HG02642 (cell line): ENCODE data around the gene PLD3.
"Not testable (repeated sequence)": the region's sequence is repeated elsewhere in the genome, so short reads cannot be mapped to it uniquely, and the experiment has no call there.

Experiments
- ATAC-seq: cut with Tn5 transposase; IDR thresholded peaks from one replicate; pipeline ENCODE4 v1.9.1; 2021; ENCODE audit warnings: mild to moderate bottlenecking; ENCODE audit not compliant: unreplicated experiment, poor library complexity

The PLD3 gene

DNA sequence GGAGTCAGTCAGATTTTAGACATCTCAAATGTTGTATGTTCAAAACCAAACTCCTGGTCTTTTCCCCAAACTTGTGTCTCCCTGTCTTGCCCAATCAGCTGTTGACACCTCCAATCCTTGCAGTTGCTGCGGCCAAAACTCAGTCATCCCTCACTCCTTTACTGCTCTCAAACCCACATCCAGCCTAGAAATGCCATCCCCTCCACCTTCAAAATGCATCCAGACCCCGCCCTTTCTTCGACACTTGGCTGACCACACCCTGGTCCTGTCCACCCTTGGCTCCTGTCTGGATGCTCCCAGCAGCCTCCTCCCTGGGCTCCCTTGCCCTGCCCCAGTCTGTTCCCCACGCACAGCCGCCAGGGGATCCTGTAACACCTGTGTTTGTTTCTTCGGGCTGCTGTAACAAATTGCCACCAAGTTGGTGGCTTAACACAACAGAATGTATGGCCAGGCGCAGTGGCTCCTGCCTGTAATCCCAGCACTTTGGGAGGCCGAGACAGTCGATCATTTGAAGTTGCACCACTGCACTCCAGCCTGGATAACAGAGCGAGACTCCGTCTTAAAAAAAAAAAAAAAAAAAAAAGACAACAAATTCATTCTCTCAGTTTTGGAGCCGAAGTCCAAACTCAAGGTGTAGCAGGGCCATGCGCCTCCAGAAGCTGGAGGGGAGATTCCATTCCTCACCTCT, 11.7 kb downstream of the PLD3 start:
- no peak for ATAC-seq

DNA sequence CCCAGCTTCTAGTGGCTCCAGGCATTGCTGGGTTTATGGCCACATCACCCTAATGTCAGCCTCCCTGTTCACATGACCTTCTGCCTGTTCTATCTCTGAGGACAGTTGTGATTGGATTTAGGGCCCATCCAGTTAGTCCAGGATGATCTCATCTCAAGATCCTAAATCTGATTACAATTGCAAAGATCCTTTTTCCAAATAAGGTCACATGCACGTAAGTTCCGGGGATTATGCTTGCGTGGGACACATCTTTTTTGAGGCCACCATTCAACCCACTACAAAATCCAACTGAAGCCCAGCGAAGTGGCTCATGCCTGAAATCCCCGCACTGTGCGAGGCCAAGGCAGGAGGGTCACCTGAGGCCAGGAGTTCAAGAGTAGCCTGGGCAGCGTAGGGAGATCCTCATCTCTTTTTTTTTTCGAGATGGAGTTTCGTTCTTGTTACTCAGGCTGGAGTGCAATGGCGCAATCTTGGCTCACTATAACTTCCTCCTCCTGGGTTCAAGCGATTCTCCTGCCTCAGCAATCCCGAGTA, 12.3 kb downstream of the PLD3 start:
- ATAC-seq = no peak

DNA sequence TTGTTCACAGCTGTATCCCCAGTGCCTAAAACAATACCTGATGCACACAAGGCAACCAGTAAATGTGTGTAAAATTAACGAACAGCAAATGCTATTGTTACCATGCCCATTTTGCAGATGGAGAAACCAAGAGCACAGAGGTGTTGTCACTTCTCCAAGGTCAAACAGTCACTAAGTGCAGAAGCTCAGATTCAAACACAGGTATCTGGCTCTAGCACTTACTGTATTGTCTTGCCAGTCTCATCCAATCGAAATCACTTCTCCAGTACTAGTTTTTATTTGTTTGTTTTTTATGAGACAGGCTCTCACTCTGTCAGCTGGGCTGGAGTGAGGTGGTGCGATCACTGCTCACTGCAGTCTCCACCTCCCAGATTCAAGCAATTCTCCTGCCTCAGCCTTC, 13.7 kb downstream of the PLD3 start:
- ATAC-seq = no peak

DNA sequence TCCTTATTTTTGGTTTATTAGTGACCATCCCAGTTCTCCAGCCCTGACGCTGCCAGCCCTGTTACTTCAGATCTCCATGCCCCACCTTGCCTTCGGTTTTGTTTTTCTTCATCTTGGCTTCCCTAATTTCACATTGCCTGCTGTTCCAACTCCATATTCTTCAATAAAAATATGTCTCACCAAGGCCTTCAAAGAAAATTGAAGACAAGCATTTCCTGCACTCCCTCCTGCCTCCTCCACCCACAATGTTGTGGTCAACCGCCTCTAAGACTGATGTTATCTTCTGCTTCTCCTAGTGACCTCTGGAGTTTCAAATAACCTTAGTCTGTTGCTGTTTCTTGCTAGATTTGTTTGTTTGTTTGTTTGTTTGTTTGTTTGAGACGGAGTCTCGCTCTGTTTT, 14.6 kb downstream of the PLD3 start:
- no peak for ATAC-seq

DNA sequence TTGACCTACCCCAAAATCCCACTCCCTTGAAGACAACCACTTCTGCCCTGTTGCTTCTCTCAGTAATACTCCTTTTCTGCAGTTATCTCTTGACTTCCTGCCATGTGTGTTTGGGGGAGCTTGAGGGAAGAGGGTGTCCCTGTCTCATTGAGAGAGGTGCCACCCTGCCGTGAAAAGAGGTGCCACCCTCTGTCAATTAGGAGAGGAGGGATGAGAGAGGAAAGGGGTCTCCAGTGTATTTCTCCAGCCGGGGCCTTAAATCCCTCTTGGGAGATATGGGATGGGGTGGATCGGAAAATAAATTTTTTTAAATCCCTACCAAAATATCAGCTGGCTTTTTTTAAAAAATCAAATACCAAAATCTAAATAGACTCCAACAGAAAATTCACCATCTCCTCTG, 16.5 kb downstream of the PLD3 start:
- no peak for ATAC-seq

DNA sequence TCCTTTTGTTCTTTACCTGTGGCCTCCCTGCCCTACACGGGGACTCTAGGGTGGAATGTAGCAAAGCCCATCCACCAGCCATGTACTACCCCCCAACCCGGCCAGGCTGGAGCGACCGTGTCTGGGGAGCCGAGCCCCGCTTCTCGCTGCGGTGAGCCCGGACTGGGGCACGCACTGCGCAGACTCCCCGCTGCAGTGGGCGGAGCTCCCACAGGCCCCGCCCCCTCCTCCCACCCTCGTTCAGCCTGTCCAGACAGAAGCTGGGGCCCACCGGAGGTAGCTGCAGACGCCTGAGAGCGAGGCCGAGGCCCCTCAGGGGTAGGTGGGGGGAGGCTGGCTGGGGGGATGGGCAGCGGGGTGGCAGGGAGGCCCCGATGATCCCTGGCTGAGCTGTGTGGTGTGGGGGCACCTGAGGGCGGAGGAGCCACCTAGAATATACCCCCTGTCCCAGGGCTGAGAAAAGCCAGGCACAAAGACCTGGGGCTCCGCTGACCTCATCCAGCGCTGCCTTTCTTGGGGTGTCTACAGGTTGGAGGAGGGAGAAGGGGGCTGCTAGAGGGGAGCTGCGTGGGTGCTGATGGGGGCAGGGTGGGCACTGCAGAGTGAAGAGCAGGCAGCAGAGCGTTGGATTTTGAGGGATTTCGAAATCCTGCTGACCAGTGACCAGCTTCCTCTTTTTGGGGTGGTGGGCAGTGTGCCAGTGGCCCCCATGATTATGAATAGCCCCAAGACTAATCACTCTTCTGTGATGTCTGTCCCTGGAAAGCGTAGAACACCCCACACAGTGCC, 17.3 kb downstream of the PLD3 start:
- ATAC-seq = no peak

DNA sequence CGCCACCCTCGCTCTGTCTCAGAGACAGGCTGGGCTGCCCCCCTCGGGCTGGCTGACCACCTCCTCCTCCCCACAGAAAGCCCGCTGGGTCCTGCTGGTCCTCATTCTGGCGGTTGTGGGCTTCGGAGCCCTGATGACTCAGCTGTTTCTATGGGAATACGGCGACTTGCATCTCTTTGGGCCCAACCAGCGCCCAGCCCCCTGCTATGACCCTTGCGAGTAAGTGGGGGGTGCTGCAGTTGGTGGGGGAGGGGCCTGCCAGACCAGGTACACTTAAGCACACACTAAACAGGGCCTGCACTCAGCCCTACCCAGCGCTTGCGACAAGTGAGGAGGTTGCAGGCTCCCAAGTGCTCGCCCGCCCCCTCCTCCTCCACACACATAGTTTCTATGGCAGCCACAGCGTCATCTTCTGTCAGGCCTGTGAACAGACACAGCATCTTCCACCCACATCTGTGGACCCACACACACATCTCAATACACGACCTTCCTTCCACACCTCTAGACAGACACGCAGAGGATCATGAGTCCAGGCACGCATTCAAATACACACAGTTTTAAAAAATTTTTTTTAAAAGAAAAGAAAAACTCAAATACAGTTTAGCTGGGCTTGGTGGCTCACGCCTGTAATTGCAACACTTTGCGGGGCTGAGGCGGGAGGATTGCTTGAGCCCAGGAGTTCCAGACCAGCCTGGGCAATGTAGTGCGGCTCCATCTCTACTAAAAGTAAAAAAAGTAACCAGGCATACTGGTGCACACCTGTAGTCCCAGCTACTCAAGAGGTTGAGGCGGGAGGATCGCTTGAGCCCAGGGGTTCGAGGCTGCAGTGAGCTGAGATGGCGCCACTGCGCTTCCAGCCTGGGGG, 18.4 kb downstream of the PLD3 start:
- ATAC-seq = no peak

DNA sequence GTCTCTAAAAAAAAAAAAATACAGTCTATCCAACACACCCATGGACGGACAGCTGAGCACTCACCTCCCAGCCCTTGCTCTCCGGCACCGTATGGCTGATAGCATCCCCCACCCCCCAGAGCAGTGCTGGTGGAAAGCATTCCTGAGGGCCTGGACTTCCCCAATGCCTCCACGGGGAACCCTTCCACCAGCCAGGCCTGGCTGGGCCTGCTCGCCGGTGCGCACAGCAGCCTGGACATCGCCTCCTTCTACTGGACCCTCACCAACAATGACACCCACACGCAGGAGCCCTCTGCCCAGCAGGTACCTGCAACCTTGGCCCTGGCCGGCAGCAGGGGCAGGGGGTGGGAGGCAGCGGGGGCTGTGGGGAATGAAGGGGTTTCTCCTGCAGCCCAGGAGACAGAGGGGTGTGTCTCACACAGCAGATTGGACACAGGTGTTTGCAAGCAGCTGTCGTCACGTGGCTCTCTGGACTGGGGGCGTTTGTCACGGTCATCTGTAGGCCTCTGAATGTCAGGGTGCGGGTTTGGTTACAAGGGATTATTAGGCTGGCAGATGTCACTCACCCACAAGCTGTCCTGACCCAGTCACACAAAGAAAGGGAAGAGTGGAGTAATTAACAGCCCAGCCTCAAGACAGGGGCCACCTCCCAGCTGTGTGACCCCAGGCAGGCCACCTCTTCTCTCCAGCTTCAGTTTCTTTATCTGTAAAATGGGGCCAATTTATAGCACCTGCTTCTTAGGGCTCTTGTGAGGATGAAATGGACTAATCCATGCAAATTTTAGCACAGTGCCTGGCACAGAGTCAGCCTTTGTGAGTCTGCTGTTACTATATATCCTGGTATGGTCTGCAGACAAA, 19.3 kb downstream of the PLD3 start:
- ATAC-seq = no peak

DNA sequence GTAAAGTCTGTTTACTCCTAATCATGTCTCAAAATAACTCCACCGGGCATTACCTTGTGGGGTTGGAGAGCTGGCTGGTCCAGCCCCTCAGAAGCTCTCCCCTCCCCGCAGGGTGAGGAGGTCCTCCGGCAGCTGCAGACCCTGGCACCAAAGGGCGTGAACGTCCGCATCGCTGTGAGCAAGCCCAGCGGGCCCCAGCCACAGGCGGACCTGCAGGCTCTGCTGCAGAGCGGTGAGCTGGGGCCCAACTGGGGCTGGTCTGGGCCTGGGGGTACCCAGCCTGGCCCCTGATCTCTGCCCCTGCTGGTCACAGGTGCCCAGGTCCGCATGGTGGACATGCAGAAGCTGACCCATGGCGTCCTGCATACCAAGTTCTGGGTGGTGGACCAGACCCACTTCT, 21.3 kb downstream of the PLD3 start:
- no peak for ATAC-seq

DNA sequence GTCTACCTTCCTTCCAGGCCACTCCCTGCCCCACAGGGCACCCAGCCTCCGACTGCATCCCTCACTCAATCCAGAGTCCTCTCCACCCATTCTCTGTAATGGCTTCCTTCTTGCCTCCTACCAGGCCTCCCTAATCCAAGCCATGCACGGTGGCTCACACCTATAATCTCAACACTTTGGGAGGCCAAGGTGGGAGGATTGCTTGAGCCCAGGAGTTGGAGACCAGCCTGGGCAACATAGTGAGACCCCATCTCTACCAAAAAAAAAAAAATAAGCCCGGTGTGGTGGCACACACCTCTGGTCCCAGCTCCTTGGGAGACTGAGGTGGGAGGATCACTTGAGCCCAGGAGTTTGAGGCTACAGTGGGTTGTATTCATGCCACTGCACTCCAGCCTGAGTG, 21.8 kb downstream of the PLD3 start:
- not testable (repeated sequence) for ATAC-seq

DNA sequence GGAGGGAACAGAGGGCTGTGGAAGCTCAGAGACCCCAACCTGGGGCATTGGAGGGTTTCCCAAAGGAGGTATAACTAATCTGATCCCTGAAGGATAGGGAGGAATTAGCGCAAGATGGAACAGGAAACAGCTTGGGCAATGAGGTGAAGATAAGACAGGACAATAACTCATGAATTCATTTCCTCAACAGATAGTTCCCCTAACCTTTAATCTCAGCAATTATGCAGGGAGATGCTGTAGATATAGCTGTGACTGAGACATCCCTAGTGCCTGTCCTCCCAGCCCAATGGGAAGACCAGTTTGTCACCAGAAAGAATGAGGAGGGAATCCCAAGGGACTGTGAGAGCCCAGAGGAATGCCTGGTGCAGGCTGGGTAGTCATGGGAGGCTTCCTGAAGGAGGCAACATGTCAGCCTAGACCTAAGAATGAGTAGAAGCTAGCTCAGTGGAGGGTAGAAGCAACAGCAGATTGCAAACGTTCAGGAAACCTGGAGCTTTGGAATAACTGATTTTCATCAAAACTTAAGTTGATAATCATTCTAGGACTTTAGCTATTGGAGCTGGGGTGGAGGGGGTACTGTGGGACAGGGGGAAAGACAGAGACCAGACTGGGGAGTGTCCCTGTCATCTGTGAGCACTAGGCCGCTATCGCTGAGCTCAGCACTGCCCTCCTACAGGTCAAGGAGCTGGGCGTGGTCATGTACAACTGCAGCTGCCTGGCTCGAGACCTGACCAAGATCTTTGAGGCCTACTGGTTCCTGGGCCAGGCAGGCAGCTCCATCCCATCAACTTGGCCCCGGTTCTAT, 22.7 kb downstream of the PLD3 start:
- no peak for ATAC-seq

DNA sequence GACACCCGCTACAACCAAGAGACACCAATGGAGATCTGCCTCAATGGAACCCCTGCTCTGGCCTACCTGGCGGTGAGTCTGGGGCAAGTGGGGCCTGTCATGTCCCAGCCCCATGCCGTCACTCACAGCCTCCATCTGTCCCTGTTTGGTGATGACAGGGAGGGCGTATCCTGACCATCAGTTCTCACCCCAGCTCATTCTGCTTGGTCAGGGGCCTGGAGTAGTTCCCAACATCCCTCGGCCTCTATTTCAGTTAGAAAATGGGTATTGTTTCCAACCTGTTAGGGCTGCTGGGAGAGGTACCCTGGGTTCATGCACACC, 23.3 kb downstream of the PLD3 start:
- ATAC-seq = no peak

DNA sequence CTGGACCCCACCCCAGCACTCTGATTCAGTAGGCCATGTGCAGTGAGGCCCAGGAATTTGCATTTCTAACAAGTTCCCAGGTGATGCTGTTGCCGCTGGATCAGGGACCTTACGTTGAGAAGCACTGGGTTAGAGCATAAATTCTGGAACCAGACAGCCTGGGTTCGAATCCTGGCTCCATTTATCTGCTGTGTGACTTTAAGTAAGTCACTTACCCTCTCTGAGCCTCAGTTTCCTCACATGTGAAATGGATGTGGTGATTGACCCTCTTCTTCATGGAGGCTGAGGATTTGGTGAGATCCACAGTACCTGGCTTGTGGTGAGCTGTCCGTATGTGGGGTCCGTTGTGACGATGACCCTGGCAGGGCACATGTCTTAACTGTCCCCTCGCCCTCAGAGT, 25.6 kb downstream of the PLD3 start:
- no peak for ATAC-seq

DNA sequence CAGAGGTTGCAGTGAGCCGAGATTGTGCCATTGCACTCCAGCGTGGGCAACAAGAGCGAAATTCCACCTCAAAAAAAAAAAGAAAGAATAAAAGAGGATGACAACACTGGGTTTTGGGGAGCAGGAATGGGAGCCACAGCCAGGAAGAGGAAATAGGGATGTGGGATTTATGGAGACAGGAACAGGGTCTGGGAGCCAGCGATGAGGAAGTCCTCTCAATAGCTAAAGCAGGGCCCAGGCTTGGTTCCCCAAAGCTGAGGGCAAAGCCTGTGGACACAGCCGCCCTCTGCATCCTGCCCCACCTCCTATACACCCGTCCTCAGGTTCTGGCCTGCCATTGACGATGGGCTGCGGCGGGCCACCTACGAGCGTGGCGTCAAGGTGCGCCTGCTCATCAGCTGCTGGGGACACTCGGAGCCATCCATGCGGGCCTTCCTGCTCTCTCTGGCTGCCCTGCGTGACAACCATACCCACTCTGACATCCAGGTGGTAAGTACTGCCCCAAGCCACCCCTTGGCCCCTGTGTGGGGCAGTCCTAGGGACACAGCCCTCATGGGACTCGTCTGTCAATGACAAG, 27.9 kb downstream of the PLD3 start:
- ATAC-seq = no peak

DNA sequence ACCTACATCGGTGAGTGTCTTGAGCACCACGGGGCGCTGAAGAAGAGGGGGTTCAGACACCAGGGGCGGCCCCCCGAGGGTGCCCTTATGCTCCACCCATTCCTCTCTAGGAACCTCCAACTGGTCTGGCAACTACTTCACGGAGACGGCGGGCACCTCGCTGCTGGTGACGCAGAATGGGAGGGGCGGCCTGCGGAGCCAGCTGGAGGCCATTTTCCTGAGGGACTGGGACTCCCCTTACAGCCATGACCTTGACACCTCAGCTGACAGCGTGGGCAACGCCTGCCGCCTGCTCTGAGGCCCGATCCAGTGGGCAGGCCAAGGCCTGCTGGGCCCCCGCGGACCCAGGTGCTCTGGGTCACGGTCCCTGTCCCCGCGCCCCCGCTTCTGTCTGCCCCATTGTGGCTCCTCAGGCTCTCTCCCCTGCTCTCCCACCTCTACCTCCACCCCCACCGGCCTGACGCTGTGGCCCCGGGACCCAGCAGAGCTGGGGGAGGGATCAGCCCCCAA, 29.4 kb downstream of the PLD3 start:
- ATAC-seq = no peak

DNA sequence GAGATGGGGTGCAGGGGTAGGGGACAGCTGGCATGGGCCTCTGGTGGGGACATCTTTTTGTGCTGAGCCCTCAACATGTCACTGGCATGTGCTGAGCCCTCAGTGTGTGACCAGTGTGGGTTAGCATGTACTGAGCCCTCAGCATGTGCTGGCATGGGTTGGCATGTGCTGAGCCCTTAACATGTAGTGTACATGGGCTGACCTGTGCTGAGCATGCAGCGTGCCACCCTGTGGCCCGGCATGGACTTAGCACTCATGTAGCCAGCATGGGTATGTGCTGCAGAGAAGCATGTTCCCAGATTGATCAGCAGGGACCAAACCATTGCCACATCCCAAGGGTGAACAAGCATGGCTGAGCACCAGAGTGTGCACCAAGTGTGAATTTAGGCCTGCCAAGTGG, 30.0 kb downstream of the PLD3 start:
- no peak for ATAC-seq

DNA sequence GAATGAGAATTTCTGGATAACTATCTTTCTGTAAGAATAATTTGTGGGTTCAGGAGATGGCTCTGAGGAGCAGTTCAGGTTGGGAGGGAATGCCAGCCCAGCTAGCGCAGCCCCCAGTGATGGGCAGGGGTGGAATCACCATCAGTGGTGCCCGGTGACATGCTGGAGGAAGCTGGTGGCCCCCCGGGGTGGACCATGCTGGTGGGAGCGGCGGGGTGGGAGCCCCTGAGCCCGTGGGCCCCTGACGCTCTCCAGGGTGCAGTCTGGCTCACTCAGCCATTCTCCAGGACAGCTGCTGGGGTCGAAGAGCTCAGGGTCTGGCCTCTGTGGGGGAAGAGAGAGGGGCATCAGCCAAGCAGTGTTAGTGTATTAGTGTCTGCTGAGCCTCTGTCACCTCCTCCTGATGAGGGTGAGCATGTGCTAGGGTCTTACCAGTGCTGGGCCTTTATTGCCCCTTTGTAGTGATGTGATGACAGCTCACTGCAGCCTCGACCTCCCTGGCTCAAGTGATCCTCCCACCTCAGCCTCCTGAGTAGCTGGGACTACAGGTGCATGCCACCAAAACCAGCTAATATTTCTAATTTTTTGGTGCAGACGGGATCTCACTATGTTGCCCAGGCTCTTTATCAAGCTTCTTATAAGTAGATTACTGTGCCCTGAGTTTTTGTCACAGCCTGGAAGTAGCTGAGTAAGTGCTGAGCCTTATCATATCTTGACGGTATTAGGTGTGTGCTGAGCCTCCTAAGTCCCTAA, 31.1 kb downstream of the PLD3 start:
- no peak for ATAC-seq
